Measurements from ENCODE around the gene URB1.

GRCh38 chr21:32423320-32424190, 30.7 kb upstream of the URB1 start:
- TF ChIP-seq FOXJ3 (CRISPR knock-in tag; IDR thresholded peaks at IDR 0.05) (no peak), CHD2 (IDR thresholded peaks at IDR 0.05; ENCODE audit: low read length, partially characterized antibody) (no peak), ELF1 (IDR thresholded peaks at IDR 0.05) (no peak), MXI1 (IDR thresholded peaks at IDR 0.05; ENCODE audit: low read depth, low read length) (no peak), TCF12 (IDR thresholded peaks at IDR 0.05) (peak; percentile 51; the same call in 1 of the 2 replicates), USF2 (IDR thresholded peaks at IDR 0.05; ENCODE audit: borderline replicate concordance, low read depth, low read length) (no peak), POLR2AphosphoS5 (IDR thresholded peaks at IDR 0.05; ENCODE audit: low read depth, low read length) (no peak), EZH2phosphoT487 (IDR thresholded peaks at IDR 0.05; ENCODE audit: borderline replicate concordance, low read depth) (no peak)
- TF ChIP-seq, protein P1, sequence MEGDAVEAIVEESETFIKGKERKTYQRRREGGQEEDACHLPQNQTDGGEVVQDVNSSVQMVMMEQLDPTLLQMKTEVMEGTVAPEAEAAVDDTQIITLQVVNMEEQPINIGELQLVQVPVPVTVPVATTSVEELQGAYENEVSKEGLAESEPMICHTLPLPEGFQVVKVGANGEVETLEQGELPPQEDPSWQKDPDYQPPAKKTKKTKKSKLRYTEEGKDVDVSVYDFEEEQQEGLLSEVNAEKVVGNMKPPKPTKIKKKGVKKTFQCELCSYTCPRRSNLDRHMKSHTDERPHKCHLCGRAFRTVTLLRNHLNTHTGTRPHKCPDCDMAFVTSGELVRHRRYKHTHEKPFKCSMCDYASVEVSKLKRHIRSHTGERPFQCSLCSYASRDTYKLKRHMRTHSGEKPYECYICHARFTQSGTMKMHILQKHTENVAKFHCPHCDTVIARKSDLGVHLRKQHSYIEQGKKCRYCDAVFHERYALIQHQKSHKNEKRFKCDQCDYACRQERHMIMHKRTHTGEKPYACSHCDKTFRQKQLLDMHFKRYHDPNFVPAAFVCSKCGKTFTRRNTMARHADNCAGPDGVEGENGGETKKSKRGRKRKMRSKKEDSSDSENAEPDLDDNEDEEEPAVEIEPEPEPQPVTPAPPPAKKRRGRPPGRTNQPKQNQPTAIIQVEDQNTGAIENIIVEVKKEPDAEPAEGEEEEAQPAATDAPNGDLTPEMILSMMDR (IDR thresholded peaks at IDR 0.05), result no peak
